Hematopoietic multipotent progenitor cell treated with erythropoietin and hydrocortisone succinate and interleukin-3 and kit ligand, for 8 days (in vitro differentiated cells): ENCODE data around the gene RNF43.
"Not testable (repeated sequence)": the region's sequence is repeated elsewhere in the genome, so short reads cannot be mapped to it uniquely, and the experiment has no call there.

Experiments used
- DNase-seq: peaks from one replicate; pipeline ENCODE4 v3.0.0-alpha.2; 2015

Gene RNF43

DNA sequence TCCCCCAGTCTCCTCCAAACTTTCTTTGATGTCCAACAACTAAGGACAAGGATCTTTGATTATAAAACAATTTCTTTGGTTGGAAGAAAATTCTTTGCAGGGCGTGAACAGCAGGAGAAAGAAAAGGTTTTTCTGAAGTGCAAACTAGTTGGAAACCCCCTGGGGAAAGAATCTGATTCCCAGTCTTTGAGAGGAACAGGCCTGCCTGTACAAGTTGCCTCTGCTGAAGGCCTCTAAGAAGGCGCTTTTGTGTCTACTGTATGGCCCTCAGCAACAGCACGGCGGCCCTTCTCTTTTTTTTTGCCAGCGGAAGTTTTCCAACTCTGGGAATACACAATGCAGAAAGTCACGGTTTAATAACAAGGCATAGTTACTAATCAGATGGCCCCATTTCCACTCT, 14.0 kb downstream of the RNF43 start:
- DNase-seq = no peak

DNA sequence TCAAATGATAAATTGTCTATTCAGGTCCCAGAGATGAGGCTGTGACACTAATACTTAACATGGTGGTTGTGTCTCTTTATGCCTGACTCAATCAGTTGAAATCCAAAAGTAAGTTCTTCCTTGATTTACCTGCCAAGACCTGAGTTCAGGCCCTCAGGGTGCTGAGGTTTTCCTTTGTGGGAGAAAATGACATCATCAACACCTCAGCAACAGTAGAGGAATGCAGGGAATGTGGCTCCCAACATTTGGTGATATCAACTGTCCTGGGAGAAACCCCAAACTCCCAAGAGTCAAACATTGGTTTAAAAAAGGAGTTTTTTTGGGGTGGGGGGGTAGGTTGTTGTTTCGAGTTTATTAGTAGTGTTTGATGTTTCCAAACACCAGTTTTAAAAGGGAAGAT, 14.7 kb downstream of the RNF43 start:
- DNase-seq = no peak

DNA sequence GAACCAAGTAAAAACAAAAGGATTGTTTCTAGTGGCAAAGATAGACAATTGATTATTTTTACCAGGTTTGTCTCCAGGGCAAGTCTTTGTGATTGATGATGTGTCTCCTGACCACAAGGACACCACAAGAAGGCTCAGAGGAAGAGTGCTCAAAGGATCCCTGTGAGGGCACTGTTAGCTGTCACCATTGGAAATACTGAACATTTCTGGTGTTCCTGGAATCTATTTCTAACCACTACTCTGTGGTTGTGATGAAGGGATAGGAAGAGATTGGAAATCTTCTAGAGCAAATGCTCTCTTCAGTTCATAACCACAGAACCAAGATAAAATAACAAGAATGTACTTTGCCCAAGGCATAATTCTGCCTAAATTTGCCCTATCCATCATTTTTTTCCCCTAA, 15.3 kb downstream of the RNF43 start:
- DNase-seq = peak; percentile 40

DNA sequence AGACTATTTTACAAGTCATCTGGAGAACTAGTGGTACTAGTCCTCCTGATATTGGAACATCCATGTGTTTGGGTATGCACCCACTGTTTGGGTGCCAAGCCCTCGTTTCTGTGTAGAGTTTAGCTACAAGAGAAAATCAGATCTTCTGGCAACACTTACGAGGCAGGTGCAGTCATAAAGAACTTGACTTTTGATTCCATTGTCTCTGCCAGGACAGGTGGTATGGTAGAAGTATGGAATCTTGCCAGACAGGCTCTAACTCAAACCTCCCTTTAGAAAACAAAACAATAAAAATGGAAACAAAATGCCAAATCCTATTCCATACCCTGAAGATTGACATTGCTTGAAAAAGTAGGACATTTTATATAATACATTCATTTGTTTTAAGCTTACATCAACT, 16.0 kb downstream of the RNF43 start:
- no peak for DNase-seq

DNA sequence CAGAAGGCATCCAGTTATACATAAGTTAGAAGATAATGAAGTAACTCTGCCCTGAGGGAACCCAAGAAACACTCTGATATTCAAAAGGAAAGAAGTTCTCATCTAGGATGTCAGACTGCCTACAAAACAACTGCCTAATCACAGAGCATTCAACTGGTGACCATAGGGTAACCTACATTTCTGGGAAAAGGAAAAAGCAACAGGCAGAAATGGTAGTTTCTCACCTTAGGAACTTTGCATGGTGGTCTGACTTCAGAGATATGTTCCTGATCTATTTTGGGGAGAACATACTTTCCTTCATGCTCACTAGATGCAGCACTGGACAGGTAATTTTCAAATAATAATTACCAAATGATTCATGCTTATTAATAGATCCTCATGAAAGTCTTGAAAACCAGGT, 16.5 kb downstream of the RNF43 start:
- no peak for DNase-seq

DNA sequence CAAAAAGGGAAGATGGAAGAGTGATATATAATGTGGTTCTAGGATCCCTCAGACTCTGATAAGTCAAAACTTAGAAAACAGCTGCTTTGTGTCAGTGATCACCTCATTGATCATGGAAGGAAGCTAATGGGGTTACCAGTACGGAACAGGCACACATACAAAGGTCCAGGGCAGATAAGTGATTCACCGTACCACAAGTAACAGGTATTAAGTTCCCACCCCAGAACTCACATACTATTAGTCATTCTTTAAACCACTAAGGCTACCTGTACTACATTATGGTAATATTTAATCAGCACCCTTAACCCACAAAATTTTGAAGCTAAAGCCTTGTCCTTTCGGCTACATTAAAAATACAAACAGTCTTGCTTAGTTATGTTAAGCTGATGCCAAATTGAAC, 17.4 kb downstream of the RNF43 start:
- DNase-seq = no peak

DNA sequence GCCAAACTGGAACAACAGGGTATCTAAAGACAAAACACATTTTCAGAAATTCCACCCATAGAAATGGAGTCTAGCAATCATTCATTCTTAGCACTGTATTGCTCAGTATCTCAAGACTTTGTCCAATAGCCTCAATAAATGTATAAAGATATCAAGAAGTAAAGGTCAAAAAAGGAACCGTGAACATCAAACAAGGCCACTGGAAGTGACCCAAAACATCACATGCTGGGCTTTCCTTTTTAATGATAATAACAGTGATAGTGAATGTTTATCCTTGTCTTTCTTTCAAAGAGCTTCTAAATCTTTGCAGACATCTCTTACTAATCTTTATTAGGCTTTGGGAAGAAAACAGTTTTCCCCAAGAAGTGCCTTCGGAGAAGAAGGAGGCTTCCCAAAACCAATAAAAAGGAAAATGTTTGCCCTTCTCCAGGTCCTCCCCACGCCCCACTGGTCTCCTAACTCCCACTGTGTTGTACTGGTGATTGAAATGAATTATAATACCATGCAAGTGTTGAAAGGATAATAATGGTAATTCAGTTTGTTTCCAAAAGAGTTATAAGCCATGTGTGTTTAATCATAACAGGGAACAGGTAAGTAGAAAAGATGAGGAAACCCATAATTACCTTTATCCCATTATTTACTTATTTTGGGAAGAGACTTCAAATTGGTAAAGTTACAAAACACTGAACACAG, 18.6 kb downstream of the RNF43 start:
- no peak for DNase-seq

DNA sequence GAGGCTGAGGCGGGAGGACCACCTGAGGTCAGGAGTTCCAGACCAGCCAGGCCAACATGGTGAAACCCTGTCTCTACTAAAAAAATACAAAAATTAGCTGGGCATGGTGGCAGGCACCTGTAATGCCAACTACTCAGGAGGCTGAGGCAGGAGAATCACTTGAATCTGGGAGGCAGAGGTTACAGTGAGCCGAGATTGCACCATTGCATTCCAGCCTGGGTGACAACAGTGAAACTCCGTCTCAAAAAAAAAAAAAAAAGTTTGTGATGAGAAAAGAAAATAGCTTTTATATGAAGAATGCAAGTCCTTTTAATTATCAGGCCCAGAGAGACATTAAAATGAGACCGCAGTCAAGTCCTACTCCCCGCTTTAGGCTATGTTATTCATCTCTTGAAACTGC, 19.9 kb downstream of the RNF43 start:
- not testable (repeated sequence) for DNase-seq

DNA sequence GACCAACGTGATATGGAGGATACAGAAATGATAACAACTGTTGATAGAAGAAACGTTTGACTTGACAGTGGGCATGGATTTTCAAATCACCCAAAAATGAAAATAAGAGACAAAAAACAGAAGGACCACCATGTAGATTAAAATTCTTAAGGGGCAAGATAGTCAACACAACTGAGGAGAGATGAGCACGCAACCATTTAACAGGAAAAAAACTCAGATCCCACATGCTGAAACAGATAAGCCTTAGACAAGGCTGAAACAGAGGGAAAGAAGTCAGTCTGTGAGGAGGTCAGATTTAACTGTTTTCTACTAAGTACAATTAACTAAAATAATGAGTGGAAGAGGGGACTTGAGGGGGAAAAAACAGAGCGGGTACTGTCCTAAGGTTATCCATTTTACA, 21.2 kb downstream of the RNF43 start:
- no peak for DNase-seq

DNA sequence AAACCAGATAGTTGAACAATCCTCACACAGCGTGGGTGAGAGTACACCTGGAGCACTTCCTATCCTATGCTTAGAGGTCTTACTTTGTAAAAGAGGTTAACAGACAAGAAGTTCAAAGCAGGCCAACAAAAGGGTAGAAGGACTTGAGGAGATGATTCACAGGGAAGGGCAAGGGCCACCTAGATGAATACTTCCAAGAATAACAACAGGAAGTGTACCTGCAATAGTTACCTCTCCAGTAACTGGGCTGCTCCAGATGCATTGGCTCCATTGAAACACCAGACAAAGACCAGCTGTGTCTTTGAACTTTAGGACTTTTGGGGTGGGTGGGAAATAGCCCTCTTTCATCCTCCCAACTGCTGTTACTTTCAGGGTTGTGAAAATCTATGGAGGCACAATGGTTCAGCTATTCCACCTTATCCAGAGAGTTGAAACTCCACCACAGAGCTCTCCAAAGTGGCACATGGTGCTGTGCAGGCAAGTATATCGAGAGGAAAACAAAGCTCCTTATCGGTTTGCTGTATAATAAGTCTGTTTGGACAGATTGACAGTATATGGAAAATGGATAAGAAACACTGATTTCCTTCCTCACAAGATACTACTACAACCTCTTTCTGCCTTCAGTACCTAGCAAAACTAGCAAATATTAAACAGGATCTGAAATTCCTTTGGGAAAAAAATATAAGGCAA, 22.7 kb downstream of the RNF43 start:
- no peak for DNase-seq

DNA sequence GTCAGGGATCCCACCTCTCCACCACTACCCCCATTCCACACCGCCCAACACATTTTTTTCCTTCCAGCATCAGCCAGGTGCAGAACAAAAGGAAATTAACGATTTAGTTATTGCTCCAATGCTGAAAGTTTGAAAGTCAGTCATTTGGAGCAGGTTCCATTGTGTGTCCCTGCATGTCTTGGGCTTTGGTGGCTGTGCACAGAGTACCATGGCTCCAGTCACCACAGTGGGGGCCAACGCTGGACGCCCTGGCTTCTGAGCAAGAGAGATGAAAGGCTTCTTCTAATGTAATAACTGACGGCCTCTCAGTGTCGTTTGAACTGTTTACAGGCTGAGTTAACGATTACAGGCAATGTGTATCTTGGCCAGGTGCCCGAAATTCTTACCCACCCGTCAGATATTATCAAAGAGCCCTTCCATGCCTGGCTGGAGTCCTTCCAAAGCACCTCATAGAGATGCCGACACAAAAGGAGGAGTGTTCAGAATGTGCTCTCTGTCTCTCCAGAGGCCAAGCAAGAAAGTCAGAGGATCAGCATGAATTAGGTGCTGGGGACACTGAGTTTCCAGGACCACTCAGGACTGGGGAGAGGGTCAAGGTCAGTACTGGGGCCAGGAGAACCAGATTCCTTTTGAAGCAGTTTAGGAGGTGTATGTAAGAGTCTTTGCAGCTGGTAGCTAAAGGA, 25.9 kb downstream of the RNF43 start:
- DNase-seq = peak; percentile 96

DNA sequence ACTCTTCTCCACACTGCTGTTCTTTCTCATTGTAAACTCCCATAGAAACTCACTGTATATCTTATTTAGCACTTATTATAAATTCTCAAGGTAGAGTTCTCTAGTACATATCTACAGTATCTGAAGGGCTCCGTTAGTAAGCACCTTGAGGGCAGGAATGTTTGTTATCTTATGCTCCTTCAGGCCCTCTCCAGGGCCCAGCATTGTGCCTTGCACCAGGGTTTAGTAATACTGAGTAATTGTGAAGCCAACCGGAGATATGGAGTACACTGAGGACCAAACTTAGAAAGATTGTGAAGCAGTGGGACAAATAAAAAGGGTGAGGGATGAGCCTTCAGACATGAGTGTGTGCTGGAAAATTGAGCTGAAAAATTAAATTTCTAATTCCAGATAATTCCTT, 26.4 kb downstream of the RNF43 start:
- DNase-seq = no peak

DNA sequence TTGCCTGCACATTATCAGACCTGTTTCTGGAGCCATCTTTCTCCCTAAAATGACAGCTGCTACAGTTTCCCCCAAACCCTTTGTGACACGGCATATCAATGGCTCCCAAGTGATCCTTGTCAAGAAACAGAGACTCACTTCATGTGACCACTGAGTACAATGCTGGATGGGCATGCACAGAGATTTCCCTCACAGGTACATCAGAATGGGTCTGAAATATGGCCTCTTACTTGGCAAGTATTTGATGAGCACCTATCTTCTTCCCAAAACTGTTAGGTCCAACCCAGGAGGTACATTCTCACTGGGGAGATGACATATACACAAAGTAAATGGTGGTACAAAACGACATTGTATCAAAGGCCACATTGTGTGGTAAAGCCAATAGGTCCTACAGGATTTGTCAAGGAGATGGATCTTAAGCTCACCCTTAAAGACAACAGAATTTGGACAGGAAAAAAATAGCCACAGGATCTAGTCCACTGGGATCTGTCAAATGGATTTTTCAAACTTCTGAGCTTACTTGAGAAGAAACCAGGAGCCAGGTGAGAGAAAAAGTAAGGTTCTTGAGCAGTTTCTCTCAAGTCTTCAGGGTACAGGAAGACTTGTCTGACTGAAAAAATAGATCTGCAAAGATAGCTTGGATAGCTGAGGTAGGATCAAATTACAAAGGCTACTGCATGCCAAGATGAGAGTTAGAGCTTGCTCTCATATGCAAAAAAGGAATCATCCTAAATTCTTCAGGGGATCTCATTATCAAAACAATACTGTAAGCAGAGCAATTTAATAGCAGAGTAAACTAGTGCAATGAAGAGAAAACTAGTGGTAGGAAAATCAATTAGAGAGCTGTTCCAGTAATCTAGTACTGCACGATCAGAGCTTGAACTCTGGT, 28.8 kb downstream of the RNF43 start:
- DNase-seq = no peak

DNA sequence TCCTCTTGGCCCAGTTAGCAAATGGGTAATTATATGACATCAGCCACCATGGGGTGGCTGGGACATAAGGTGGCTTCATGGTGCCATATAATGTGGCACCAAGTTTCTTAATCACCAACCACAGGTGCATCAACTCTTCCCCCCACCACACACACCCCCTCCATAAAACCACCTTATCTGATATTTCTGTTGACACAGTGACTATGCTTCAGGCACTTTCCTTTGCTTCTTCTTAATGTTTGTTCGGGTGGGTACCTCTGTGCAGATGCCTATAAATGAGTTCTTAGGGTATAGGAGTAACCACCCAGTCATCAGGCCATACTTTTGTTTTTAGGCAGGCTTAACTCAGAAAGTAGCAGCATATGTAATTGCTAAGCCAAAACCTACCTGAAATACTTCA, 29.5 kb downstream of the RNF43 start:
- DNase-seq = peak; percentile 68

DNA sequence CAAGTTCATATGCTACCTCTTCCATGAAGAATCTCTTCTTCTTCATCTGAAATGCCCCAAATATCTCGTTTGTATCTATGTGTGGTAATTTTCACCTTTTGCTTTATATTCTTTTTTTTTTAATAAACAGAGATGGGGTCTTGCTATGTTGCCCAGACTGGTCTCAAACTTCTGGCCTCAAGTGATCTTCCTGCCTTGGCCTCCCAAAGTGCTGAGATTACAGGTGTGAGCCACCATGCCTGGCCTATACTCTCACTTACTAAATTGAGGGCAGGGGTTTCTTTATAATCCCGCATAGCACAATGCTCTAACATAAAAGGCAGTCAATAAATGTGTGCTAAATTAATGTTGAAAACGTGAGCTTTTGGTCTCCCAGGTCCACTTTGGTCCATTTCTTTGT, 30.6 kb downstream of the RNF43 start:
- no peak for DNase-seq

DNA sequence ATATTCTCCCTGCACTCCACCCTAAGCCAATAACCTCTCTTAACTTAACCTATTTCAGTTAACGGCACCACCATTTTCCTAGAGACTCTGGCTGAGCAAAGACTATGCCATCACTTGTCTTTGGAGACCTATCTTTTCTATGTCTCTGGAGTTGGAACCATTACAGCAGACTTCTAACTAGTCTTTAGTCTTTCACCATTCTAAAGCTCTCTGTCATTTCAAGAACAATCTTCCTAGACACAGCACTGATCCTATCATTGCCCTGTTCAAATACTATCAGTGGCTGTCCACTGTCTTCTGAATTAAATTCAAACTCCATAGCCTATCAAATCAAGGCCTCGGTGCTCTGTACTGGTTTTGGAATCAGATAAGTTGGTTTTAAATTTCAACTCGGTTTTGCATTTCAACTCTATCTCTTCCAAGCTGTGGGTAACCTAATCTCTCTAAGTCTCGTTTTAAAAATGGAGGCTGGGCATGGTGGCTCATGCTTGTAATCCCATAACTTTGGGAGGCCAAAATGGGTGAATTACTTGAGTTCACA, 31.9 kb downstream of the RNF43 start:
- no peak for DNase-seq

DNA sequence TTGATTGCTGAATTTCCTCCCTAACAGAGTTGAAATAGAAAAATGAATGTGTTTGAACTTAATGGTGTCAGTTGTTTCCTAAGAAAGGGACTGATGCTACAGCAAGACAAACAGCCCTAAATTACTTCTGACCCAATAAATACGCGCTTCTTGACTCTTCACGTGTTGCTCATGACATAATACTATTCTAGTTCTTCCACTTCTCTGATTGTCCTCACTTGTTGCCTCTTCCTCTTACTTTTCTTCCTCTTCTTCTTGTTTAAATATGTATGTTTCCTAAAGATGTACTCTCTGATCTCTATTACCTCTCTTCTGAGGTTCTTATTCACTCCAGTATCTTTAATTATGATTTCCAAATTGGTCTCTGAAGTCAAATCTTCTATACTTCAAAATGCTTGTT, 32.4 kb downstream of the RNF43 start:
- DNase-seq = no peak

DNA sequence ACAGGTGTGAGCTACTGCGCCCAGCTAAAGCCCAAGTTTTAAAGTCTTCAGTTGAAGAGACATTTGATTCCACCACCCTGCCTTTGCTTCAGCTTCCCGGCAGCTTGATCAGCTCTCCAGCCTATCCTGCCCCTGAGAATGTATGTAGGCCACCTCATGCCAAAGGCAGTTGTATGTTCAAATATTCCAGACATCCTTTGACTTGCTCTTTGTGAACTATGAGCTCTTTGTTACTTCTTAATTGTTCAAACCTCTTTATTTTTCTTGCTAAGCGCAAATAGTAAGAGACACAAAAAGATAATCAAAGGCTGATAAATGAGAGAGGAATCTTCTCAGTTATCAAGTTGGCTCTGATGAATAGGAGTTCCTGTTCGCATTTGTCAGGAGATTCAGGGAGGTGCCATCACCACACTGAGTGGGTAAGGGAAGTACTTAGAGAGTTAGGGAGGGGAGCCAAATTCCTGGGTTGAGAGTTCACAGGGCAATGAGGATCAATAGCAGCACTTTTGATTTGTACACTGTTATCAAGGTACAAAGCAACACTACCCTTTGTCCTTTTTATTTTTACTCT, 33.4 kb downstream of the RNF43 start:
- no peak for DNase-seq

DNA sequence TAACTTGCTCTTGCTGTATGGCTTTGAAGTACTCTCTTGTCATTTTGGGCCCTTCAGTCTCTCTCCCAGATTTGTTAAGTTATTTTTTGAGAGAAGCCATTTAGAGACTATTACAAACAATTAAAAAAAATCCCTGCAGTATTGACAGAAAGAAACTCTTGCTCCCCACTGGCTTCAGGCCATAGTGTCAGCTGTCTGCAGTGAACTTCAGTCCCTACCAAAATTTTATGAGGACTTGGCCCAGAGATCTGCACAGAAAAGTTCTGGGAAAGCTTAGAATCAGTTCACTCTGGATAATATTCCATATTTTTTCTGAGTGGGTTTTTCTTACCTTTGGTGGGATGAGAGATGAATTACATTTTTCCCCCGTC, 34.5 kb downstream of the RNF43 start:
- DNase-seq = no peak

DNA sequence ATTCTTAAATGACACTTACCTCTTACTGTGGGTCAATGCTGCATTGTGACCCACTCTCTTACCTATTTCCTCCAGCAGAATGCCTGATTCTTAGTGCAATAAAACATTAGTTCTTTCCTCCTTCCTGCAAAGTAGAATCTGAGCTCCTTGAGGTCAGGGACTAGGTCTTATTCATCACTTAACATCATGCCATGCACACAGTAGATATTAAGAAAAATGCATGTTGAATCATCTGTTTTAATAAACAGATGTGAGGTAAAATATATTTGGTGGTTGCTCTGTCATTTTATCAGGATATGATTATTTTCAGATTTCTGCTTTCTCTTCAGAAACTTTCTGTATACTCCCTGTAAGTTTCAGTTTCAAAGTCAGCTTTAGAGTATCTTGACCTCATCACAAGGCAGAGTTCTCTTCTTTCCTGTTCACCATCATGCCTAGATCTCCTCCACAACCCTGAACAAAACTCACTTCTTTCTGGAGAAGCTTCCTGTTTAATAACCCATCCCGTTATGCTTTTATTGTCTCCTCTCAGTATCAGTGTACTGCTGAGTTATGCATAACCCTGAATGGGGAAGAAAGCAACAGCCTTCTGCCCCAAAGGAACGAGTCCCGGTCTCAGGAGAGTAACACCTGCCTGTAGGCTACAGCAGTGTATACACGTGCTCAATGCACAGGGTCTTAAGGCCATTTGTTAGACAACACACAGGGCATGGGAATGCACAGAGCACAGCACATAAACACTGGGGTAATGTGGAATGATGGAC, 35.0 kb downstream of the RNF43 start:
- DNase-seq = no peak

DNA sequence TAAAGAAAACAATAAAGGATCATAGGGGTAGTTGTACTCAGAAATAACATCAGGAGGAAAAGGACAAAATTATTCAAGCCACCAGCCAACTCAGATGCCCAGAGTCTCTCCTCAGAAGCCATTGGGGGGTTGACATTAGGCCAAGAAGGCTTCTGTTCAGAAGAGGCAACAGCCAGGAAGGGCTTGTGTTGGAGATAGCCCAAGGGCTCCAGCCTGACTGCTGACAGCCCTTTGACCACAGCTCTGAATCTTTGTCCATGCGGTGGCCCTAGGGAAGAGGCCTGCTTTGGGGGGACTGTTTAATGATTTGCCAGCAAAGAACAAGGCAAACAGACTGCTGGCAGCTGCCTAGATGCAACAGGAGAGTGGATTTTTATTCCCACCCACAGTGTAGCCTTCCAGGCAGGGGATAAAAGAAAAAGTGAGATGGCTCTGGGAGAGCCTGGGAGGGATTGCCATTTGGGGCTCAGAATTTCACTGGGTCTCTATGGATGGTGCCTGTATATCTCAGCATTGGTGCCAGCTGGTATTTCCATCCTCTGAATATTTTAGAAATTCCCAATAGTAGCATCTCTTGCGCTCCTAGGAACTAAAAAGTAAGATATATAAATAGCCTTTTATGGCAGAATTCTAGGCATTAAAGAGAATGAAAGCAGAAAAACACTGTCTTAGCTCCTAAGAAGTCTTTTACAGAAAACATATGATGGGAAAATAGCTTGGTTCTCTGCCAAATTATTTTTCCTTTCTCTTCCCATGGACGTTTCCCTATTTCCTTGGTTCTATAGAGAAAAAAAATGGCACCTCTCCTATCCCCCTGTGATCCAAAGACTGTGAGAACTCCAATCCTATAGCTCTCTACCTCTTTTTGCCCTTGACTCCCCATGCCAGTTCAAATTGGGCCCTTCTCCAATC, 36.0 kb downstream of the RNF43 start:
- no peak for DNase-seq
